Measurements from ENCODE around the gene MARK2. TPM values are rescaled to one million over a fixed set of nuclear protein-coding genes. Genes with fewer than 3 reads are reported as not detected.

The MARK2 gene
- total and polyA plus RNA-seq, 12 donors, result 12.6 to 42.7 (median 37.3) TPM

DNA sequence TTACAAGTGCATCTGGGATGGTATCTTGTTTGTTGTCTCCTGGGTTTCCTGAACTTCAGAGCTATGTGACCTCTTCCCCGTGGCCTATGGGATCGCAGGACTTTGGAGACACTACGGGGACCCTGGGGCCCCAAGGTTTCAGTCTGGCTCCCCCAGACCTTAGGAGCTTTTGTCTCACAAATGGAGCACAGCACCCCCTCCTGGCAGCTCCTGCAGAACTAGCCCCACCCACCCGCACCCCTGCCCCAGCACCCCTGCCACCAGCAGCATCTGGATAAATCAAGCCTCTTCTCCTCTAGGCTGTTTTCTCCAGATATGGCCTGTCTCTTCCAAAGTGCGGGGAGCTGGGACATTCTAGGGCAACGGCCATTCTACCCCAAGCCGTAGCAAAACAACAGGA lies 67.7 kb downstream of the MARK2 start:
- no peaks in the 10 kb centered on the region for H3K27me3 ChIP-seq
- TF ChIP-seq, protein P1, sequence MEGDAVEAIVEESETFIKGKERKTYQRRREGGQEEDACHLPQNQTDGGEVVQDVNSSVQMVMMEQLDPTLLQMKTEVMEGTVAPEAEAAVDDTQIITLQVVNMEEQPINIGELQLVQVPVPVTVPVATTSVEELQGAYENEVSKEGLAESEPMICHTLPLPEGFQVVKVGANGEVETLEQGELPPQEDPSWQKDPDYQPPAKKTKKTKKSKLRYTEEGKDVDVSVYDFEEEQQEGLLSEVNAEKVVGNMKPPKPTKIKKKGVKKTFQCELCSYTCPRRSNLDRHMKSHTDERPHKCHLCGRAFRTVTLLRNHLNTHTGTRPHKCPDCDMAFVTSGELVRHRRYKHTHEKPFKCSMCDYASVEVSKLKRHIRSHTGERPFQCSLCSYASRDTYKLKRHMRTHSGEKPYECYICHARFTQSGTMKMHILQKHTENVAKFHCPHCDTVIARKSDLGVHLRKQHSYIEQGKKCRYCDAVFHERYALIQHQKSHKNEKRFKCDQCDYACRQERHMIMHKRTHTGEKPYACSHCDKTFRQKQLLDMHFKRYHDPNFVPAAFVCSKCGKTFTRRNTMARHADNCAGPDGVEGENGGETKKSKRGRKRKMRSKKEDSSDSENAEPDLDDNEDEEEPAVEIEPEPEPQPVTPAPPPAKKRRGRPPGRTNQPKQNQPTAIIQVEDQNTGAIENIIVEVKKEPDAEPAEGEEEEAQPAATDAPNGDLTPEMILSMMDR (IDR thresholded peaks at IDR 0.05), result peak in 7 of 9 donors; percentile 25 to 49 (median 39)
- intact Hi-C loops (cut with DNase I), result no loop called here
- DNase-seq (no peak), ATAC-seq (no peak)
- no peaks in the 10 kb centered on the region for H3K9me3 ChIP-seq
- no peak overlapping the region for H3K27ac ChIP-seq
- no peak overlapping the region for H3K4me3 ChIP-seq
- WGBS, 2 donors, result 90 to 93% methylated on average over 7 of the region's 7 CpGs
- H3K36me3 ChIP-seq, result peaks cover 4 to 92% (median 51%) of the 10 kb centered on the region in 9 donors
- H3K4me1 ChIP-seq, result peaks cover 4 to 39% (median 13%) of the 10 kb centered on the region in 9 donors

DNA sequence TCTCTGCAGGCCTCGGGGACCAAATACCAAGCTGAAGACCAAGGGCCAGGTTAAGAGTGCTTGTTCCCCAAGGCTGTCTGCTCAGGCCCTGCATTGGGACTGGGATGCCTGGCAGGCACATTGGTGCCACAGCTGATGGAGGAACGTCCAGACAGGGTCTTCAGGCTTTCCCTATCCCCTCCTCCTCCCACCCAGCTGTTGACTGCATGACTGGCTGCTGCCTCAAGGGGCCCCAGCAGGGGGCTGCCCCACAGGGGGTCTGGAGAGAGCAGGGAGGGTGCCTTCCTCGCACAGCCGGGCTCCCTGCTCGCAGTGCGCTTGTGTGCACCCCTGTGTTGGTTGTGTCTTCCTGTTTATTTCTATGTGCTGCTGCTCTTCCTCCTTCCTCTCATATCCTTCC lies 68.2 kb downstream of the MARK2 start:
- ATAC-seq (no peak), DNase-seq (no peak)
- TF ChIP-seq, protein P1 (IDR thresholded peaks at IDR 0.05), result no peak
- WGBS, 2 donors, result 64 to 66% methylated on average over 6 of the region's 6 CpGs
- intact Hi-C loops (cut with DNase I), result no loop called here
- Histone ChIP-seq H3K4me3 (no peak overlapping the region), H3K4me1 (peaks cover 4 to 39% (median 13%) of the 10 kb centered on the region in 9 donors), H3K36me3 (peaks cover 4 to 87% (median 47%) of the 10 kb centered on the region in 9 donors), H3K27ac (no peak overlapping the region), H3K27me3 (no peaks in the 10 kb centered on the region), H3K9me3 (no peaks in the 10 kb centered on the region)

DNA sequence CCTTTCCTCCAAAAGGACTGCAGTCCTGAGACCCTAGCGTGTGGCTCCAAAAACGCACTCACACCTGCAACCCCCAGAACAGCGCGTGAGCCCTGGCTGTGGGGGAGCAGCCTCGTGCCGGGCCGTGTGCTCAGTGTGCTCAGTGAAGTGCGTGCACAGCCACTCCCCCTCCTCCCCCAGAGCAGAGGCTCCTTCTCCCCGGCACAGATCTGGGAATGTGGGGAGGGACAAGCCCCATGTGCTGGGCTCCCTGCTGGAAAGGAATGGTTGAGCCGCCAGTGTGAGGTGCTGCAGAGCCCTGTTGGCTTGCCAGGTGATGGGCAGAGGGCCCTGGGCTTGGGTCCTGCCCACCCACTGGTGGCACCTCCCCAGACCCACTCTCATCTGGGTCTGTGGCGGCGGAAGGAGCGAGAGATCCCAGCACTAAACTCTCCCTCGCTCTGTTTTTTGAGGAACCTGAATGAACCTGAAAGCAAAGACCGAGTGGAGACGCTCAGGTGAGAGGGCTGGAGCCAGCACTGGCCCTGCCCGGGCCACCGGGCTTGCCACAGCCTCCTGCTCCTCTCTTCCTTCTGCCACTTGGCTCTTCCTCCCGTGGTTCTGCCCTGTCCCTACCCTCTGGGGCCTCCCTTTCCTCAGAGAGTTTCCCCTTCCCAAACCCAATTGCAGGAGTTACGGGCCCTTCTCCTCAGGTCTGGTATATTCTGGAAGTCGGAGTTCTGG lies 69.1 kb downstream of the MARK2 start:
- intact Hi-C loops (cut with DNase I), result loop anchor here in 1 of 10 donors (2.0 kb wide), 1 partner anchor 67 kb away; no protein-coding TSS in a partner anchor
- ATAC-seq (peak in 1 of 8 donors; percentile 7), DNase-seq (no peak)
- 78 to 79% methylated on average over 21 of the region's 21 CpGs for WGBS, 2 donors
- H3K4me3 ChIP-seq, result no peak overlapping the region
- peak overlapping the region in 4 of 10 donors; percentile 3 to 22 (median 8) for H3K27ac ChIP-seq
- TF ChIP-seq, protein P1 (IDR thresholded peaks at IDR 0.05), result no peak
- H3K36me3 ChIP-seq, result peaks cover 0 to 78% (median 38%) of the 10 kb centered on the region in 9 donors
- no peaks in the 10 kb centered on the region for H3K9me3 ChIP-seq
- H3K4me1 ChIP-seq, result peaks cover 4 to 39% (median 13%) of the 10 kb centered on the region in 9 donors
- no peaks in the 10 kb centered on the region for H3K27me3 ChIP-seq

DNA sequence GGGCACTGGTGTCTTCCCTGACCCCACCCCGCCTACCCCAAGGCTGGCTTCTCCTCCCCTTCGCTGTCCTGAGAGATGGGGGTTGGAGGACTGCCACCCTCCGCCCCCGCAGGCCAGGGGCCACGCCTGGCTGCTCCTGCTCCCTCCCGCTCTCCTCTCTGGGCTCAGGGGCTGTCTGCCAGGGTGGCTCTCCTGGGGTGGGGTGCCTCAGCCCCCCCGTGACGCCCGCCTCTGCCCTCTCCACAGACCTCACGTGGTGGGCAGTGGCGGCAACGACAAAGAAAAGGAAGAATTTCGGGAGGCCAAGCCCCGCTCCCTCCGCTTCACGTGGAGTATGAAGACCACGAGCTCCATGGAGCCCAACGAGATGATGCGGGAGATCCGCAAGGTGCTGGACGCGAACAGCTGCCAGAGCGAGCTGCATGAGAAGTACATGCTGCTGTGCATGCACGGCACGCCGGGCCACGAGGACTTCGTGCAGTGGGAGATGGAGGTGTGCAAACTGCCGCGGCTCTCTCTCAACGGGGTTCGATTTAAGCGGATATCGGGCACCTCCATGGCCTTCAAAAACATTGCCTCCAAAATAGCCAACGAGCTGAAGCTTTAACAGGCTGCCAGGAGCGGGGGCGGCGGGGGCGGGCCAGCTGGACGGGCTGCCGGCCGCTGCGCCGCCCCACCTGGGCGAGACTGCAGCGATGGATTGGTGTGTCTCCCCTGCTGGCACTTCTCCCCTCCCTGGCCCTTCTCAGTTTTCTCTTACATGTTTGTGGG lies 69.9 kb downstream of the MARK2 start:
- intact Hi-C loops (cut with DNase I), result loop anchor here in 1 of 10 donors (2.0 kb wide), 1 partner anchor 68 kb away; no protein-coding TSS in a partner anchor
- H3K27ac ChIP-seq, result peak overlapping the region in 3 of 10 donors; percentile 3 to 22 (median 13)
- no peak overlapping the region for H3K4me3 ChIP-seq
- no peaks in the 10 kb centered on the region for H3K9me3 ChIP-seq
- DNase-seq, result peak; percentile 23 to 59
- WGBS, 2 donors, result 78 to 82% methylated on average over 46 of the region's 46 CpGs
- TF ChIP-seq, protein P1 (IDR thresholded peaks at IDR 0.05), result no peak
- peaks cover 4 to 39% (median 13%) of the 10 kb centered on the region in 9 donors for H3K4me1 ChIP-seq
- peaks cover 0 to 69% (median 30%) of the 10 kb centered on the region in 9 donors for H3K36me3 ChIP-seq
- peak; percentile 26 to 54 (median 46) for ATAC-seq
- H3K27me3 ChIP-seq, result no peaks in the 10 kb centered on the region

Measured in heart right ventricle (tissue), 16 donors.